ENCODE data around the gene TMEM30A. TPM values are rescaled to one million over a fixed set of nuclear protein-coding genes. Genes with fewer than 3 reads are reported as not detected.

TMEM30A gene
- total RNA-seq, 1 experiment from 2014 or later, result 65.2 TPM

DNA sequence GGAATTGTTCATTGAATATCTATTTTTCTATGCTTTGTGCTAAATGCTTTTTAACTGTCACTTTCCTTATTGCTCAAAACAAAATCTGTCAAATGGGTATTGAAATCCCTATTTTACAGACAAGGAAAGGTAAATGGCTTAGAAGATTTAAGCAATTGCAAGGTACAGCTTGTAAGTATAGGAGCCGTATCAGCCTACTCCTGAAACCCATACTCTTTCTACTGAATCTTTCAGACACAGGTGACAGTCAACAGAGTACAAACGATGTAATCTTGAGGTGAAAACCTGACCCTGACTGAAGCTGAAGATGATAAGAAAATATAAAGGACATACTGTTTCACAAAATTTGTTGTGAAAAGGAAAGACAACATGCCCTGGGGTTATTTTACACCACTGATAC is 34.0 kb downstream of the TMEM30A start:
- Histone ChIP-seq H3K9ac (ENCODE audit: extremely low read depth, insufficient read length, low read length) (no peak overlapping the region), H4K8ac (replicated peaks; ENCODE audit: insufficient read length, low read depth, low read length) (no peak overlapping the region), H2BK120ac (ENCODE audit: low read depth, low read length, poor library complexity, severe bottlenecking) (no peak overlapping the region), H2BK5ac (ENCODE audit: insufficient read length, low read length) (no peak overlapping the region), H3K56ac (ENCODE audit: insufficient read length, low read depth, low read length) (no peak overlapping the region), H3K27me3 (ENCODE audit: insufficient read depth, low read length) (no peaks in the 10 kb centered on the region), H2AFZ (ENCODE audit: low read length) (no peak overlapping the region), H2BK12ac (ENCODE audit: insufficient read length, low read depth, low read length) (no peak overlapping the region), H3K9me3 (ENCODE audit: control insufficient read depth, low read depth, low read length) (no peaks in the 10 kb centered on the region), H3T11ph (ENCODE audit: low read length) (no peak overlapping the region), H2AK5ac (ENCODE audit: insufficient read length, low read length) (no peak overlapping the region), H2BK20ac (ENCODE audit: low read depth, low read length, poor library complexity, severe bottlenecking) (no peak overlapping the region), H3K23ac (ENCODE audit: insufficient read length, low read depth, low read length) (no peak overlapping the region), H3K14ac (ENCODE audit: insufficient read depth, low read length) (no peak overlapping the region), H3K4me1 (ENCODE audit: insufficient read depth, low read length) (peaks cover 5% of the 10 kb centered on the region; the same call in 1 of the 2 replicates), H2BK15ac (ENCODE audit: low read depth, low read length) (no peak overlapping the region), H4K5ac (ENCODE audit: insufficient read length, low read depth, low read length) (no peak overlapping the region), H3K27ac (ENCODE audit: insufficient read length, low read depth, low read length) (no peak overlapping the region), H3K4me2 (ENCODE audit: insufficient read depth, insufficient read length, low read length) (no peak overlapping the region), H3K79me2 (ENCODE audit: insufficient read depth, low read length) (no peaks in the 10 kb centered on the region), H4K20me1 (ENCODE audit: control insufficient read depth, insufficient read depth, insufficient read length) (no peaks in the 10 kb centered on the region), H3K23me2 (ENCODE audit: insufficient read length, low read depth, low read length, poor library complexity, severe bottlenecking) (no peaks in the 10 kb centered on the region), H3K18ac (ENCODE audit: insufficient read length, low read depth, low read length) (no peak overlapping the region), H4K91ac (ENCODE audit: insufficient read length, low read depth, low read length) (no peak overlapping the region), H3K4ac (ENCODE audit: low read depth, low read length) (no peak overlapping the region), H3K79me1 (ENCODE audit: insufficient read depth, low read depth, low read length, poor library complexity, severe bottlenecking) (no peaks in the 10 kb centered on the region)
- WGBS (ENCODE audit: extremely low coverage, insufficient read length, low lambda C conversion rate), result no CpG with 5 or more reads among the region's 2 CpGs
- Mint-ChIP-seq H3K36me3 (ENCODE audit: insufficient read depth in 1 of 3, low read depth in 3 of 3) (peaks cover 0 to 7% (median 4%) of the 10 kb centered on the region in 3 experiments; a peak in 3 of 7 replicates), H3K4me1 (peaks cover 28 to 32% of the 10 kb centered on the region in 2 experiments), H3K4me3 (no peak overlapping the region), H3K27me3 (ENCODE audit: low read depth) (no peaks in the 10 kb centered on the region), H3K27ac (peak overlapping the region in 1 of 3 experiments; percentile 87; a peak in 1 of 7 replicates), H3K9me3 (no peaks in the 10 kb centered on the region)
- TF ChIP-seq, protein P1, sequence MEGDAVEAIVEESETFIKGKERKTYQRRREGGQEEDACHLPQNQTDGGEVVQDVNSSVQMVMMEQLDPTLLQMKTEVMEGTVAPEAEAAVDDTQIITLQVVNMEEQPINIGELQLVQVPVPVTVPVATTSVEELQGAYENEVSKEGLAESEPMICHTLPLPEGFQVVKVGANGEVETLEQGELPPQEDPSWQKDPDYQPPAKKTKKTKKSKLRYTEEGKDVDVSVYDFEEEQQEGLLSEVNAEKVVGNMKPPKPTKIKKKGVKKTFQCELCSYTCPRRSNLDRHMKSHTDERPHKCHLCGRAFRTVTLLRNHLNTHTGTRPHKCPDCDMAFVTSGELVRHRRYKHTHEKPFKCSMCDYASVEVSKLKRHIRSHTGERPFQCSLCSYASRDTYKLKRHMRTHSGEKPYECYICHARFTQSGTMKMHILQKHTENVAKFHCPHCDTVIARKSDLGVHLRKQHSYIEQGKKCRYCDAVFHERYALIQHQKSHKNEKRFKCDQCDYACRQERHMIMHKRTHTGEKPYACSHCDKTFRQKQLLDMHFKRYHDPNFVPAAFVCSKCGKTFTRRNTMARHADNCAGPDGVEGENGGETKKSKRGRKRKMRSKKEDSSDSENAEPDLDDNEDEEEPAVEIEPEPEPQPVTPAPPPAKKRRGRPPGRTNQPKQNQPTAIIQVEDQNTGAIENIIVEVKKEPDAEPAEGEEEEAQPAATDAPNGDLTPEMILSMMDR (conservative IDR thresholded peaks at IDR 0.05), result no peak
- no peak for DNase-seq
